Body of pancreas (tissue), 4 donors: ENCODE data around the gene FAM114A1. TPM values are rescaled to one million over a fixed set of nuclear protein-coding genes. Genes with fewer than 3 reads are reported as not detected.

Experiments used
- ATAC-seq: fragments of 150-250 bp; one replicate; pipeline ENCODE4 v1.9.1; 2016
- DNase-seq, 4 donors: peaks; one replicate each; pipeline ENCODE4 v3.0.0-alpha.2; 2019
- H3K27ac ChIP-seq, 4 donors: fragments of 200-600 bp; sonication (generic); 1 replicate in 3 of 4; 2 replicates in 1 of 4; pipeline versions ENCODE4 v1.5.1 to v1.6.1; 2016 to 2019; ENCODE audit warnings: mild to moderate bottlenecking in 1 of 4, mixed read lengths in 1 of 4, moderate library complexity in 1 of 4
- H3K27me3 ChIP-seq, 2 donors: fragments of 200-600 bp; sonication (generic); one replicate each; pipeline ENCODE4 v1.6.0; 2016; ENCODE audit warnings: mild to moderate bottlenecking in 1 of 2
- H3K36me3 ChIP-seq, 2 donors: fragments of 200-600 bp; sonication (generic); replicated peaks in 1 of 2; 2 replicates each; pipeline ENCODE4 v1.5.1; 2016; ENCODE audit warnings: low read depth in 2 of 2; ENCODE audit not compliant: insufficient read depth in 1 of 2
- H3K4me1 ChIP-seq: fragments of 200-600 bp; sonication (generic); one replicate; pipeline ENCODE4 v1.6.0; 2016
- H3K4me3 ChIP-seq, 2 donors: fragments of 200-600 bp; sonication (generic); 1 replicate in 1 of 2; 2 replicates in 1 of 2; pipeline ENCODE4 v1.5.1; 2016 to 2019
- H3K9me3 ChIP-seq, 3 donors: fragments of 200-600 bp; sonication (generic); 1 replicate in 2 of 3; 2 replicates in 1 of 3; pipeline ENCODE4 v1.5.1; 2016
- POLR2A ChIP-seq, 3 donors: fragments of 450-650 bp; IDR thresholded peaks; one replicate each; pipeline ENCODE4 v1.6.1; 2016; ENCODE audit warnings: antibody characterized with exemption in 3 of 3, mild to moderate bottlenecking in 2 of 3
- WGBS, 2 donors: methylation state at CpG; one replicate each; pipeline ENCODE4 v1.1.5; 2017; 5-methylcytosine and 5-hydroxymethylcytosine counted together
- intact Hi-C: fragments of 100-400 bp; cut with DNase I; formaldehyde crosslinking; loops from one replicate; pipeline ENCODE4 v1.15.1; 2023
- total RNA-seq, 2 donors: library from RNA; depleted of rRNA; stranded (reverse); fragments of >200 nt; gene quantifications; one replicate each; pipeline ENCODE4 v1.1.0, GENCODE V29; 2016
- TF ChIP-seq, protein P1 (sequence below), 7 experiments: fragments of 450-650 bp in 4 of 7; fragments of 200-600 bp in 3 of 7; sonication (generic) in 3 of 7; IDR thresholded peaks; one replicate each; pipeline ENCODE4 v1.5.1; 2016 to 2019; ENCODE audit warnings: antibody characterized with exemption in 7 of 7

The FAM114A1 gene
- total RNA-seq, 2 donors from 2014 or later: 30.6 to 43.2 TPM

DNA sequence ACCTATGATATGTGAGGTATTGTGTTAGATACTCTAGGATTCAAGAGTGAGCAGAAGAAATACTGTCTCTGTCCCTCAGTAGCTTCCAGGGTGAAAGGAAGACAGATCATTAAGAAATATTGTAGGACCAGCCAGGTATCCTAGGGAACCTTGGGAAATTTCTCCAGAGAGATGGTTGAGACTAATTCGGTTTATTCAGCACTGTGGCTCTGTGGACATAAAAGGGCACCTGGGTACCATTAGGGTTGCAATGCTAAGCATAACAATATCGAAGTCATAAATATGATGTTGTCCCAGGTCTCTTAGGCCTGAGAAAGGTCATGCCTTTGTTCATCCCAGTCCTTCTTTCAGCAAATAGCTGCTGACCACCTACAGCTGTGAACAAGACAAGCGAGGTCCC lies 61.0 kb downstream of the FAM114A1 start:
- TF ChIP-seq, protein P1, sequence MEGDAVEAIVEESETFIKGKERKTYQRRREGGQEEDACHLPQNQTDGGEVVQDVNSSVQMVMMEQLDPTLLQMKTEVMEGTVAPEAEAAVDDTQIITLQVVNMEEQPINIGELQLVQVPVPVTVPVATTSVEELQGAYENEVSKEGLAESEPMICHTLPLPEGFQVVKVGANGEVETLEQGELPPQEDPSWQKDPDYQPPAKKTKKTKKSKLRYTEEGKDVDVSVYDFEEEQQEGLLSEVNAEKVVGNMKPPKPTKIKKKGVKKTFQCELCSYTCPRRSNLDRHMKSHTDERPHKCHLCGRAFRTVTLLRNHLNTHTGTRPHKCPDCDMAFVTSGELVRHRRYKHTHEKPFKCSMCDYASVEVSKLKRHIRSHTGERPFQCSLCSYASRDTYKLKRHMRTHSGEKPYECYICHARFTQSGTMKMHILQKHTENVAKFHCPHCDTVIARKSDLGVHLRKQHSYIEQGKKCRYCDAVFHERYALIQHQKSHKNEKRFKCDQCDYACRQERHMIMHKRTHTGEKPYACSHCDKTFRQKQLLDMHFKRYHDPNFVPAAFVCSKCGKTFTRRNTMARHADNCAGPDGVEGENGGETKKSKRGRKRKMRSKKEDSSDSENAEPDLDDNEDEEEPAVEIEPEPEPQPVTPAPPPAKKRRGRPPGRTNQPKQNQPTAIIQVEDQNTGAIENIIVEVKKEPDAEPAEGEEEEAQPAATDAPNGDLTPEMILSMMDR (IDR thresholded peaks at IDR 0.05): no peak
- no peak for TF ChIP-seq POLR2A (IDR thresholded peaks at IDR 0.05)
- no peak for ATAC-seq
- H3K9me3 ChIP-seq: no peaks in the 10 kb centered on the region
- DNase-seq: no peak
- H3K4me3 ChIP-seq: no peak overlapping the region
- no peaks in the 10 kb centered on the region for H3K27me3 ChIP-seq
- 85 to 90% methylated on average over 3 of the region's 3 CpGs for WGBS, 2 donors
- intact Hi-C loops: no loop called here
- H3K36me3 ChIP-seq: peaks cover 0 to 11% of the 10 kb centered on the region in 2 donors
- H3K4me1 ChIP-seq: no peaks in the 10 kb centered on the region
- H3K27ac ChIP-seq: no peak overlapping the region

DNA sequence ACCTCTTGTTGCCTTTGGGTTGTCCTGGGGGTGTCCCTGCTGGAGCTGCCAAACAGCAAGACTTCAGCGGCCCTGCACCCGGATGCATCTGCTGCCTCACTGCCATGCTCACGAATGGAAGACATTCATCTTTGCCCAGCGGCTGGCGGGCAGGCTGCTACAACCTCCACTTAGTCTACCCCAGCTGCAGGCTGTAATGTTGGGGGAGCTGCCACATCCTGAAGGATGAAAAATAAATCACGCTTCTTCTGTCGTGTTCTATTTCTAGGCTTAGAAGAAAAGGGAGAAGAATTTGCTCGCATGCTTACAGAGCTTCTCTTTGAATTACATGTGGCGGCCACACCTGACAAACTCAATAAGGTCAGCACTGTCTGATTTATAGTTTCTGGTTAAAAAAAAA lies 61.4 kb downstream of the FAM114A1 start:
- DNase-seq (no peak), ATAC-seq (no peak)
- TF ChIP-seq, protein P1 (IDR thresholded peaks at IDR 0.05): no peak
- no peak for TF ChIP-seq POLR2A (IDR thresholded peaks at IDR 0.05)

DNA sequence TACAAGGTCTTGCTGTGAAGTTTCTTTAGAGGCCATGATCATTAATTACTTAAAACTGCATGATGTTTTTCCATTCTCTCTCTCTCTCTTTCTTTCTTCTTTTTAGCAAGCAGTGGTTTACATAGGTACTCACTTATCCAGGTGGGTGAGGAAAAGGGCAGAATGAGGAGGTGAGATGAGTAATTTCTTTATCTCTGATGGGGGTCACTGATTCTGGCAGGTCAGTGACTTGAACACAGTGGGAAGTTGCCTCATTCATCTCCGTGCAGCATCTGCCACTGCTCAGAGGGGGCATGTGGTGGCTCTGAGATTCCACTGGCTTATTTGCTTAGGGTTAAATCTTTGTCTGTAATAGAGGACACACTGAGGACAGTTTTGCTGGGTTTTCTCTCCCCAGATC lies 62.6 kb downstream of the FAM114A1 start:
- ATAC-seq (no peak), DNase-seq (no peak)
- 64 to 82% methylated on average over 1 of the region's 1 CpG for WGBS, 2 donors
- H3K9me3 ChIP-seq: no peaks in the 10 kb centered on the region
- intact Hi-C loops: no loop called here
- H3K27ac ChIP-seq: no peak overlapping the region
- TF ChIP-seq, protein P1 (IDR thresholded peaks at IDR 0.05): no peak
- TF ChIP-seq POLR2A (IDR thresholded peaks at IDR 0.05): no peak
- H3K4me3 ChIP-seq: no peak overlapping the region
- H3K4me1 ChIP-seq: no peaks in the 10 kb centered on the region
- no peaks in the 10 kb centered on the region for H3K27me3 ChIP-seq
- H3K36me3 ChIP-seq: peaks cover 0 to 11% of the 10 kb centered on the region in 2 donors

More for the DNA sequence above, 61.4 kb downstream of the FAM114A1 start:
- Histone ChIP-seq H3K4me1 (no peaks in the 10 kb centered on the region), H3K27me3 (no peaks in the 10 kb centered on the region), H3K36me3 (peaks cover 0 to 11% of the 10 kb centered on the region in 2 donors), H3K27ac (no peak overlapping the region), H3K9me3 (no peaks in the 10 kb centered on the region), H3K4me3 (no peak overlapping the region)
- intact Hi-C loops: no loop called here
- 85 to 86% methylated on average over 9 of the region's 9 CpGs for WGBS, 2 donors

DNA sequence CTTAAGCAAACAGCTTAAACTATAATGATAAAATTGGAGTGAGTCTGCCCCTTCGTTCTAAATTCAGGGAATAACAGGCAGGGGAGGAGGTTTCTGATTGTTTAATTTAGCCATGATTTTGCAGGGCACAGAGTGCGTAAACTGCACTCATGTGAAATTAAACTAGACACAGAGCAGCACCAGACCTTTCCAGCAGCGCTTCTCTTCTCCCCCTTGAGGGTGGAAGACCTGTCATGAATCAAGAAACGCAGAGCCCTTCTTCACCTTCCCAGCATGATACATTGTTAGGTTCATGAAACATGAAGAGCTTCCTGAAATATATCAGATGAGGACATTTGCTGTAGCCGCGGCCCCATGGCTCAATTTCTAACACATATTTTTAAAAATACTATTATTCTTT lies 63.1 kb downstream of the FAM114A1 start:
- H3K9me3 ChIP-seq: no peaks in the 10 kb centered on the region
- H3K4me3 ChIP-seq: no peak overlapping the region
- H3K27me3 ChIP-seq: no peaks in the 10 kb centered on the region
- no peaks in the 10 kb centered on the region for H3K4me1 ChIP-seq
- H3K27ac ChIP-seq: no peak overlapping the region
- intact Hi-C loops: no loop called here
- ATAC-seq (no peak), DNase-seq (no peak)
- H3K36me3 ChIP-seq: peaks cover 0 to 11% of the 10 kb centered on the region in 2 donors
- 86 to 91% methylated on average over 6 of the region's 6 CpGs for WGBS, 2 donors
- TF ChIP-seq, protein P1 (IDR thresholded peaks at IDR 0.05): no peak
- TF ChIP-seq POLR2A (IDR thresholded peaks at IDR 0.05): no peak

DNA sequence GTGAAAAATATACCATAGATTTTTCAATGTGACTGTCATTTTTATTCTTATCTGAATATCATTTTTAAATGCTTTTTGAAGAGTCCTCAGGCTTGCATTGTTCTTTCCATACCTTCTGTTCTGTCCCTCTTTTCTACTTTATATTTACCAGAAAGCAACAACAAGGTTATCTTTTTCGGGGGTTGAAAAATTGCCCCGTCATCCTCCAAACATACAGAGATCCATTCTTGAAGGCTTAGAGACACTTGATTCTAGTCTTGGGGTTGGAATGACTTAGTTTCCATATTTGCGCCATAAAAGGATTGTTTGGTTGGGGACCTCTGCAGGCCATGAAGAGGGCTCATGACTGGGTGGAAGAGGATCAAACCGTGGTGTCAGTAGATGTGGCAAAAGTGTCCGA lies 63.5 kb downstream of the FAM114A1 start:
- ATAC-seq (no peak), DNase-seq (no peak)
- Histone ChIP-seq H3K36me3 (peaks cover 0 to 11% of the 10 kb centered on the region in 2 donors), H3K27ac (no peak overlapping the region), H3K27me3 (no peaks in the 10 kb centered on the region), H3K4me3 (no peak overlapping the region), H3K9me3 (no peaks in the 10 kb centered on the region), H3K4me1 (no peaks in the 10 kb centered on the region)
- no peak for TF ChIP-seq POLR2A (IDR thresholded peaks at IDR 0.05)
- TF ChIP-seq, protein P1 (IDR thresholded peaks at IDR 0.05): no peak
- 75 to 87% methylated on average over 5 of the region's 5 CpGs for WGBS, 2 donors
- intact Hi-C loops: no loop called here
